Measurements from ENCODE around the gene ZNF787. TPM values are rescaled to one million over a fixed set of nuclear protein-coding genes. Genes with fewer than 3 reads are reported as not detected.
"Not testable (repeated sequence)": the region's sequence is repeated elsewhere in the genome, so short reads cannot be mapped to it uniquely, and the experiment has no call there.

Gene ZNF787
- total and polyA plus RNA-seq, 2 of the 8 experiments (the other 6 are each of a cell fraction or from before 2014, with no cell fraction given): 19.7 to 56.0 TPM

- Histone ChIP-seq H3K79me2 (ENCODE audit: control insufficient read depth in 1 of 2, insufficient read depth in 2 of 2, low read length in 2 of 2) (peaks cover 0 to 18% of the 10 kb centered on the region in 2 experiments; a peak in 2 of 4 replicates), H4K20me1 (replicated peaks in 1 of 2; ENCODE audit: control insufficient read depth in 1 of 2, insufficient read depth in 2 of 2, low read length in 2 of 2) (peaks cover 3 to 17% of the 10 kb centered on the region in 2 experiments), H3K36me3 (ENCODE audit: control insufficient read depth in 2 of 4, insufficient read depth in 4 of 4, low read length in 3 of 4) (peaks cover 0 to 22% (median 8%) of the 10 kb centered on the region in 4 experiments; a peak in 5 of 8 replicates), H3K4me1 (replicated peaks in 1 of 4; ENCODE audit: control insufficient read depth in 3 of 4, insufficient read depth in 4 of 4, low read length in 3 of 4) (peaks cover 5 to 10% (median 7%) of the 10 kb centered on the region in 4 experiments; a peak in 6 of 7 replicates)
- POLR2A ChIA-PET (ENCODE audit: partially characterized antibody); H3K9ac ChIP-seq (replicated peaks in 1 of 4; ENCODE audit: extremely low read depth in 1 of 4, low read depth in 3 of 4, low read length in 3 of 4); H3K4ac ChIP-seq (replicated peaks; ENCODE audit: insufficient read length, low read depth, low read length); H2AFZ ChIP-seq (ENCODE audit: low read length); H3K4me3 ChIP-seq (ENCODE audit: extremely low read depth in 1 of 4, insufficient read depth in 2 of 4, low read depth in 3 of 4, low read length in 4 of 4); H3K14ac ChIP-seq (ENCODE audit: insufficient read length); H3K23ac ChIP-seq (ENCODE audit: insufficient read length); H3K9me3 ChIP-seq (ENCODE audit: insufficient read depth in 2 of 2, low read depth in 1 of 2, low read length in 1 of 2); H3K27me3 ChIP-seq (replicated peaks in 1 of 4; ENCODE audit: control insufficient read depth in 3 of 4, extremely low read depth in 1 of 4, insufficient read depth in 3 of 4, low read length in 3 of 4); DNase-seq (ENCODE audit: low read depth in 1 of 2, low spot score in 2 of 2); H2BK20ac ChIP-seq (ENCODE audit: low read length); H2AK5ac ChIP-seq (ENCODE audit: low read depth, low read length); H2BK120ac ChIP-seq (replicated peaks; ENCODE audit: low read depth, low read length); H3K56ac ChIP-seq (replicated peaks; ENCODE audit: insufficient read length, low read depth, low read length); H4K5ac ChIP-seq (ENCODE audit: insufficient read length, low read depth, low read length); H3K18ac ChIP-seq (ENCODE audit: extremely low read depth, low read length); H4K91ac ChIP-seq (replicated peaks; ENCODE audit: insufficient read length, low read length); H4K8ac ChIP-seq (ENCODE audit: extremely low read depth, insufficient read depth, low read length); H2BK12ac ChIP-seq (ENCODE audit: low read depth, low read length); H2BK5ac ChIP-seq (ENCODE audit: low read depth, low read length); H2BK15ac ChIP-seq (ENCODE audit: low read length); FAIRE-seq; H3K4me2 ChIP-seq (ENCODE audit: insufficient read depth in 1 of 2, low read depth in 2 of 2, low read length in 2 of 2); H3K23me2 ChIP-seq (ENCODE audit: low read depth, low read length); H3K79me1 ChIP-seq (ENCODE audit: low read depth, low read length); H3K27ac ChIP-seq (ENCODE audit: low read depth, low read length): not testable (repeated sequence)
- 94% methylated on average over 10 of the region's 12 CpGs; no CpG with 5 or more reads in 1 of the 2 experiments for WGBS, 2 experiments (ENCODE audit: extremely low coverage in 1 of 2, insufficient coverage in 1 of 2, insufficient read length in 1 of 2, insufficient replicate concordance in 2 of 2, low coverage in 1 of 2, low lambda C conversion rate in 2 of 2, missing lambda C conversion rate in 1 of 2)
- CTCF ChIA-PET (ENCODE audit: partially characterized antibody): interaction anchor here (1.1 kb wide), 1 partner anchor 68 kb away, joined by 3 read pairs; no protein-coding TSS in a partner anchor
Observed at GRCh38 chr19:56148955-56149655, 28.0 kb upstream of the ZNF787 start.

Data from H1 (cell line).